GM12801 (cell line): ENCODE data around the gene CROCC2.

Source experiments
- TF ChIP-seq, protein P1 (sequence below): IDR thresholded peaks from one replicate; pipeline ENCODE4 v1.5.1; 2011; ENCODE audit warnings: control low read depth; ENCODE audit not compliant: insufficient read length; ENCODE audit errors: extremely low read depth

The CROCC2 gene

DNA sequence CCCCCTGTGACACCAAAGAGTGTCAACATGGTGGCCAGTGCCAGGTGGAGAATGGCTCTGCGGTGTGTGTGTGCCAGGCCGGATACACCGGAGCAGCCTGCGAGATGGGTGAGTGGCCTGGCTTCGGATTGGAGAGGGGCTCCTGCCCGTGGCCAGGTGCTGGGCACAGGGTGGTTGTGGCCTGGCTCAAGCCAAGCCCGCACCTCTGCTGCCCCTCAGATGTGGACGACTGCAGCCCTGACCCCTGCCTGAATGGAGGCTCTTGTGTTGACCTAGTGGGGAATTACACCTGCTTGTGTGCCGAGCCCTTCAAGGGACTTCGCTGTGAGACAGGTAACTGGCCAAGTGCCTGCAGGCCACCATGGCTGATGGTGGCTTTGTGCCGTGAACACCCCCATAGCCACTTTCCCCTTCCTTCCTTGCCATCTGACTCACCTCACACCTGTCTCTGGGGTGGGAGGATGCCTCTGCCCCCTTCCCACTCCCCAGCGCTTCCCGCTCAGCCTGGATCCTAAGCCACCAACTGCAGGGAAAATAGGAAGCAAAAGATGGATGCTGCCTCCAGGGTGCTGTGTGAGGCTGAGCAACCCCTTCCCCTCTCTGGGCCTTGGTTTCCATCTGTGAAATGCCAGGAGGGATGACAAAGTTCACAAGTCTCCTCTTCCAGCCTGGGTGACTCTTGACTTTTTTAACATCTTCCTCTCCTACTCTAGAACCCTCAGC, 134.1 kb downstream of the CROCC2 start:
- TF ChIP-seq, protein P1, sequence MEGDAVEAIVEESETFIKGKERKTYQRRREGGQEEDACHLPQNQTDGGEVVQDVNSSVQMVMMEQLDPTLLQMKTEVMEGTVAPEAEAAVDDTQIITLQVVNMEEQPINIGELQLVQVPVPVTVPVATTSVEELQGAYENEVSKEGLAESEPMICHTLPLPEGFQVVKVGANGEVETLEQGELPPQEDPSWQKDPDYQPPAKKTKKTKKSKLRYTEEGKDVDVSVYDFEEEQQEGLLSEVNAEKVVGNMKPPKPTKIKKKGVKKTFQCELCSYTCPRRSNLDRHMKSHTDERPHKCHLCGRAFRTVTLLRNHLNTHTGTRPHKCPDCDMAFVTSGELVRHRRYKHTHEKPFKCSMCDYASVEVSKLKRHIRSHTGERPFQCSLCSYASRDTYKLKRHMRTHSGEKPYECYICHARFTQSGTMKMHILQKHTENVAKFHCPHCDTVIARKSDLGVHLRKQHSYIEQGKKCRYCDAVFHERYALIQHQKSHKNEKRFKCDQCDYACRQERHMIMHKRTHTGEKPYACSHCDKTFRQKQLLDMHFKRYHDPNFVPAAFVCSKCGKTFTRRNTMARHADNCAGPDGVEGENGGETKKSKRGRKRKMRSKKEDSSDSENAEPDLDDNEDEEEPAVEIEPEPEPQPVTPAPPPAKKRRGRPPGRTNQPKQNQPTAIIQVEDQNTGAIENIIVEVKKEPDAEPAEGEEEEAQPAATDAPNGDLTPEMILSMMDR: no peak

DNA sequence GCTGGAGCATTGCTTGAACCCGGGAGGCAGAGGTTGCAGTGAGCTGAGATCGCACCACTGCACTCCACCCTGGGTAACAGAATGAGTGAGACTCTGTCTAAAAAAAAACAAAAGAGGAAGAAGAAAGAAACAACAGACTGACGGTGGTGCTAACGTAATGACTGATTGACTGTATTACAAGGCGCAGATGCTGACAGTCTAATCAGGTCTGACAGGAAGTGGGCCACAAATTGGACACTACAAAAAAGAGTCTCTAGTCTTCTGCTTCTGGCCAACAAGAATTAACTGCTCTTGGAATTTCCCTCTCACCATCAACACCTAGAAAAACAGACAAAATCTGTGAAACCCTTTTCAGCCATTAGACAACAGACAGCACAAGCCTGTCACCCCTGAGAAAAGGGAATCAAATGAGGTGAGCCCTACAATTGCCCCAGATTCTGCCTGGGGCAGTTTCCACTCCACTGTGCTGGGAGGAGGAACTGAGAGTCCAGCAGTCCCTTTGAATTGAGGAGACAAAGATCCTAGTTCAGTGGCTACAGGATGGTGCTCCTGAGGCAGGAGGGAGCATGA, 135.5 kb downstream of the CROCC2 start:
- TF ChIP-seq, protein P1: no peak
